ENCODE measurements around the gene ZMYND8. TPM values are rescaled to one million over a fixed set of nuclear protein-coding genes. Genes with fewer than 3 reads are reported as not detected.
"Not testable (repeated sequence)": the region's sequence is repeated elsewhere in the genome, so short reads cannot be mapped to it uniquely, and the experiment has no call there.

Gene ZMYND8
- total RNA-seq, 1 donor from 2014 or later = 45.7 TPM

DNA sequence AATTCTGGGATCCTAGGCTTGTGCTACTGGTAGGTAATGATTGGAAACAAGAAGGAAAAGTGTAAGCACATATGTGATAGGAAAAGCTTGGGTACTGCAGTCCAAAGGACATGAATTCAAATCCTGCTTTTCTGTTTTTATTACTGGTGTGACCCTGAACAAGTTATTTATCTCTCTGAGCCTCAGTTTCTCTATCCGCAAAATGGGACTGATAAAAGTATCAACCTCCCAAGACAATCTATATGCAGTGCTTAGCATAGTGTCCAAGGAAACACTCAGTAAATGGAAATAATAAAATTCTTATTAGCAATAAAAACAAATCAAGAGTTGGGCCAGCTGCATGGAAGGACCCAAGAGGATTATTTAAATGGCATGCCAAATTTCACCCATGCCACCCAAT lies 108.5 kb downstream of the ZMYND8 start:
- Histone ChIP-seq H3K36me3 (peaks cover 71% of the 10 kb centered on the region), H3K4me3 (no peak overlapping the region), H3K4me1 (peaks cover 8% of the 10 kb centered on the region), H3K27ac (no peak overlapping the region), H3K9me3 (no peaks in the 10 kb centered on the region), H3K27me3 (no peaks in the 10 kb centered on the region)
- DNase-seq (no peak), ATAC-seq (no peak)
- TF ChIP-seq, protein P1, sequence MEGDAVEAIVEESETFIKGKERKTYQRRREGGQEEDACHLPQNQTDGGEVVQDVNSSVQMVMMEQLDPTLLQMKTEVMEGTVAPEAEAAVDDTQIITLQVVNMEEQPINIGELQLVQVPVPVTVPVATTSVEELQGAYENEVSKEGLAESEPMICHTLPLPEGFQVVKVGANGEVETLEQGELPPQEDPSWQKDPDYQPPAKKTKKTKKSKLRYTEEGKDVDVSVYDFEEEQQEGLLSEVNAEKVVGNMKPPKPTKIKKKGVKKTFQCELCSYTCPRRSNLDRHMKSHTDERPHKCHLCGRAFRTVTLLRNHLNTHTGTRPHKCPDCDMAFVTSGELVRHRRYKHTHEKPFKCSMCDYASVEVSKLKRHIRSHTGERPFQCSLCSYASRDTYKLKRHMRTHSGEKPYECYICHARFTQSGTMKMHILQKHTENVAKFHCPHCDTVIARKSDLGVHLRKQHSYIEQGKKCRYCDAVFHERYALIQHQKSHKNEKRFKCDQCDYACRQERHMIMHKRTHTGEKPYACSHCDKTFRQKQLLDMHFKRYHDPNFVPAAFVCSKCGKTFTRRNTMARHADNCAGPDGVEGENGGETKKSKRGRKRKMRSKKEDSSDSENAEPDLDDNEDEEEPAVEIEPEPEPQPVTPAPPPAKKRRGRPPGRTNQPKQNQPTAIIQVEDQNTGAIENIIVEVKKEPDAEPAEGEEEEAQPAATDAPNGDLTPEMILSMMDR (IDR thresholded peaks at IDR 0.05) = no peak
- intact Hi-C loops (cut with DNase I) = no loop called here

DNA sequence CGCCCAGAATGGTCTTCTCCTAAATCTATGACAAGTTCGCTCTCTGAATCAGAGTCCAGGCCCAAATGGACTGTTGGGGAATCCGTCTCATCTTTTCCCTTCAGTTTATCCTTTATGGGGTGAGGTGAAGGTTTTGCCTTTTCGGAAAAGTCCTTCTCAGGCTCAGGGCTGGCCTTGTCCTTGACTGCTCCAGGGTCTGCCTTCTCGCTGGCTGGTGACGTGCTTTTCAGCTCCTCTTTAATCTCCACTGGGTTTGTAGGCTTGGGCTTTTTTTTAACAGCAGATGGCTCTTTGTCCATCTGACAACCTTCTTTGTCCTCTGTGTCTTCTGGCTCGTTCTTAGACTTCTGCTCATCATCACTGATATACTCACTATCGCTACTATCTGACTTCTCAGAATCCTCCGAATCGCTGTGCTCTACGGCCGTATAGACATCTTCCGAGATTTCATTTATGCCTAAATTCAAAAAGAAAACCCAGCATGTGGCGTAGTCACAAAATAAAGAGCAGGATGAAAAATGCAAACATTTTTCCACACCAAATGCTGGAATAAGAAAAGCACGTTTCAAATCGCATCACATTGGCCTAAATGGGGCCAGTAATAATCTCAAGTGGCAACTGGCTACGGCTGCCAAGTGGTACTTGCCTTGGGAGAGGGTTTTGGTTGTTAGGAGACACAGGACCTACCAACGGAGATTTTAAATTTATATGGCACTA lies 110.3 kb downstream of the ZMYND8 start:
- TF ChIP-seq, protein P1 (IDR thresholded peaks at IDR 0.05) = no peak
- Histone ChIP-seq H3K4me1 (peaks cover 8% of the 10 kb centered on the region), H3K36me3 (peaks cover 70% of the 10 kb centered on the region), H3K4me3 (no peak overlapping the region), H3K9me3 (no peaks in the 10 kb centered on the region), H3K27ac (no peak overlapping the region), H3K27me3 (no peaks in the 10 kb centered on the region)
- no peak for DNase-seq
- no peak for ATAC-seq
- intact Hi-C loops (cut with DNase I) = no loop called here

DNA sequence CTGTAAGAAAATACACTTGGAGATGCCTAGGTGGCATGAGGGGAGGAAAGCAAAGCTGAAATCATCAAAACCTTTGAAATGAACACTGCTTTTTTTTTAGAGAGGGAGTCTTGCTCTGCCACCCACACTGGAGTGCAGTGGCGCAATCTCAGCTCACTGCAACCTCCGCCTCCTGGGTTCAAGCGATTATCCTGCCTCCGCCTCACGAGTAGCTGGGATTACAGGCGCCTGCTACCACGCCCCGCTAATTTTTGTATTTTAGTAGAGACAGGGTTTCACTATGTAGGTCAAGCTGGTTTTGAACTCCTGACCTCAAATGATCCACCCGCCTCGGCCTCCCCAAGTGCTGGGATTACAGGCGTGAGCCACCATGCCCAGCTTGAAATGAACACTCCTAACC lies 111.3 kb downstream of the ZMYND8 start:
- H3K27me3 ChIP-seq; intact Hi-C loops (cut with DNase I); H3K9me3 ChIP-seq; ATAC-seq; H3K4me3 ChIP-seq; H3K27ac ChIP-seq; DNase-seq; H3K4me1 ChIP-seq: not testable (repeated sequence)
- peaks cover 69% of the 10 kb centered on the region for H3K36me3 ChIP-seq

DNA sequence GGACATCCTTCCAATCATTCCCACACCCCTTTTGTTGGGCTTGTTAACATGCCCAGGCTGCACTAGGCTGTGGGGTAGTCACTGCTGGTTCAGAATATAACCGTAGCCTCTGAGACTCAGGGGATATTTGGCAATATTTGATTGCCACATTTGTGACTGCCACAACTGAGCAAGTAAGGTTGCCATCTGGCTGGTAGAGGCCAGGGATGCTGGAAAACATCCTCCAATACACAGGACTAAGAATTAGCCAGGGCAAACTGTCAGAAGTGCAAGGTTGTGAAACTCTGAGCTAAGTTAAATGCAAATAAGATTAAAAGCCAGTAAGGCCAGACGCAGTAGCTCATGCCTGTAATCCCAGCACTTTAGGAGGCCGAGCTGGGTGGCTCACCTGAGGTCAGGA lies 112.0 kb downstream of the ZMYND8 start:
- Histone ChIP-seq H3K36me3 (peaks cover 64% of the 10 kb centered on the region), H3K9me3 (no peaks in the 10 kb centered on the region), H3K4me3 (no peak overlapping the region), H3K4me1 (peaks cover 8% of the 10 kb centered on the region), H3K27me3 (no peaks in the 10 kb centered on the region), H3K27ac (no peak overlapping the region)
- no peak for DNase-seq
- peak; percentile 14 for ATAC-seq
- intact Hi-C loops (cut with DNase I) = no loop called here
- TF ChIP-seq, protein P1 (IDR thresholded peaks at IDR 0.05) = no peak

DNA sequence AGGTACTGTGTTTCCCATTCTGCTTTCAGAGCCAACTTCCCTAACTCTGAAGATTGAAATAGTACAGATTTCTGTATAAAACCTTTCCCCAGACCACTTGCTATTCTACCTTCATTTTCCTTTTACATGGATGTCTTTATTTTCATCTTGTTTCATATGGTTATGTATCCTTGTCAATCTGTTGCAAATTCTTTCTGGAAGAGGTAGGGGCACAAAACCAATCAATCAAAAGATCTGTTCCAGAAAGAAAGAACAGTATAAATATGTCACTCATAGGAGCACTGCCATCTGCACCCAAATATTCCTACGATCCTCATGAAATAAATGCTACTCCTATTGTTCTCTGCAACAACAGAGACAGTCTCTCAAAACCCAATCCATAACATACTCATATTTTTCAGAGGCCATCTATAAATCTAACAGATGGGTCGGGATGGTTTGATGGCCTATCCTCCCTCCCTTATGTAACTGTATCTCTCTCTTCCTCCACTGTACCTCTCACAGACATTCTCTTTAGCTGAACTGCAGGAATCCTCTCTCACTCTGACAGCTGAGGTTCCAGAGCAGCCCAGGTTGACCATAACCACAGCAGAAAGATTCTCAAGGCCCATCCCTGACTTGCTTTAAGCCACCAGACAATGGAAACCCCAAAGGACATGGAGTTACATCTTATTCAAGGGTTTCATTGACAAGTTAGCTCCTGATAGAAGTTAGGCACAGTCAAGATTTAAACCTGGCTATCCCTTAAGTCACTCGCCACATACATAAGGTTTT lies 112.8 kb downstream of the ZMYND8 start:
- intact Hi-C loops (cut with DNase I) = no loop called here
- no peak overlapping the region for H3K4me3 ChIP-seq
- H3K27me3 ChIP-seq = no peaks in the 10 kb centered on the region
- H3K9me3 ChIP-seq = no peaks in the 10 kb centered on the region
- no peak for DNase-seq
- H3K4me1 ChIP-seq = peaks cover 8% of the 10 kb centered on the region
- peaks cover 64% of the 10 kb centered on the region for H3K36me3 ChIP-seq
- H3K27ac ChIP-seq = no peak overlapping the region
- TF ChIP-seq, protein P1 (IDR thresholded peaks at IDR 0.05) = no peak
- no peak for ATAC-seq

DNA sequence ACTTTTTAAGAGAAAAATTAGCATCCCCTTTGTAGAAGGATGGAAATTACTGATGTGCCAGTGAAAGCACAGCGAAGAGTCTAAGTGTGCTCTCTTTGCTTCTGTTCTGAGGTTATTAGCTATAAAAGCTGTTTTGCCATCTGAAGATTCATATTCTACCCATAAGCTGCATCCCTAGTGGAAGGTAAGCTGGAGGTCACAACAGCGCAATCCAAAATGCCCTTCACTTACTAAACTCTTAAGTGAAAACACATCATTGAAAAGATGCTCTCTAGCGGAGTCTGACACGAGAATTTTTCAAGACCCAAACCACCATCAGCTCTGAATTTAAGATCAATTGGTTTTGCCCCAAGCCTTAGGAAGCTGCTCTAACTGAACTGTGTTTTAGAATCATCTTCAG lies 113.5 kb downstream of the ZMYND8 start:
- no peak for ATAC-seq
- Histone ChIP-seq H3K27me3 (no peaks in the 10 kb centered on the region), H3K9me3 (no peaks in the 10 kb centered on the region), H3K4me1 (peaks cover 8% of the 10 kb centered on the region), H3K27ac (no peak overlapping the region), H3K36me3 (peaks cover 64% of the 10 kb centered on the region), H3K4me3 (no peak overlapping the region)
- TF ChIP-seq, protein P1 (IDR thresholded peaks at IDR 0.05) = no peak
- no peak for DNase-seq
- intact Hi-C loops (cut with DNase I) = no loop called here
